HG02571 (cell line): ENCODE measurements around the gene ATOH1.

Experiments used
- ATAC-seq: cut with Tn5 transposase; IDR thresholded peaks from one replicate; pipeline ENCODE4 v1.9.1; 2021; ENCODE audit warnings: mild to moderate bottlenecking, moderate library complexity; ENCODE audit not compliant: unreplicated experiment

Gene ATOH1, protein sequence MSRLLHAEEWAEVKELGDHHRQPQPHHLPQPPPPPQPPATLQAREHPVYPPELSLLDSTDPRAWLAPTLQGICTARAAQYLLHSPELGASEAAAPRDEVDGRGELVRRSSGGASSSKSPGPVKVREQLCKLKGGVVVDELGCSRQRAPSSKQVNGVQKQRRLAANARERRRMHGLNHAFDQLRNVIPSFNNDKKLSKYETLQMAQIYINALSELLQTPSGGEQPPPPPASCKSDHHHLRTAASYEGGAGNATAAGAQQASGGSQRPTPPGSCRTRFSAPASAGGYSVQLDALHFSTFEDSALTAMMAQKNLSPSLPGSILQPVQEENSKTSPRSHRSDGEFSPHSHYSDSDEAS

DNA sequence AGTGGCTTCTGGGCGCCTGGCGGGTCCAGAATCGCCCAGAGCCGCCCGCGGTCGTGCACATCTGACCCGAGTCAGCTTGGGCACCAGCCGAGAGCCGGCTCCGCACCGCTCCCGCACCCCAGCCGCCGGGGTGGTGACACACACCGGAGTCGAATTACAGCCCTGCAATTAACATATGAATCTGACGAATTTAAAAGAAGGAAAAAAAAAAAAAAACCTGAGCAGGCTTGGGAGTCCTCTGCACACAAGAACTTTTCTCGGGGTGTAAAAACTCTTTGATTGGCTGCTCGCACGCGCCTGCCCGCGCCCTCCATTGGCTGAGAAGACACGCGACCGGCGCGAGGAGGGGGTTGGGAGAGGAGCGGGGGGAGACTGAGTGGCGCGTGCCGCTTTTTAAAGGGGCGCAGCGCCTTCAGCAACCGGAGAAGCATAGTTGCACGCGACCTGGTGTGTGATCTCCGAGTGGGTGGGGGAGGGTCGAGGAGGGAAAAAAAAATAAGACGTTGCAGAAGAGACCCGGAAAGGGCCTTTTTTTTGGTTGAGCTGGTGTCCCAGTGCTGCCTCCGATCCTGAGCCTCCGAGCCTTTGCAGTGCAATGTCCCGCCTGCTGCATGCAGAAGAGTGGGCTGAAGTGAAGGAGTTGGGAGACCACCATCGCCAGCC is at the start of gene ATOH1:
ATOH1 (plus strand) TSS at position 422 of the 663 bp plus-strand sequence; CDS start at position 596, 174 bp downstream.
- no peak for ATAC-seq

DNA sequence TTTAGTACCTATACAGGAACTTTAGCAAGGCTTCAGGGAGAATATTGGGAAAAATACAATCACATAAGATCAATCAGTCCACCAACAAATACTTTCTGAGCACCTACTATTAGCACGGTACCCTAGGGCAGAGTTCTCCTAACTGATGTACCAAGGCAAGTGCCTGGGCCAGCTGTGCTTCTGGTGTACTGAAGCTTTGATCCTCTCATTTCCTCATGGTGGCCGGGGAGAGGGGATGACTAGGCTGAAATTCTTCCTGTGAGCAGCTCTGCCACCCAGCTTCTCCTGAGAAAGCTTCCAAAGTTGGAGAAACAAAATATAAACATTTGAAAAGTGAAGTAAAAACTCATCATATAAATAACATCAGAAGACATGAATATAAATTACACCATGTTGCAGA is 49.3 kb upstream of the ATOH1 start:
- no peak for ATAC-seq

DNA sequence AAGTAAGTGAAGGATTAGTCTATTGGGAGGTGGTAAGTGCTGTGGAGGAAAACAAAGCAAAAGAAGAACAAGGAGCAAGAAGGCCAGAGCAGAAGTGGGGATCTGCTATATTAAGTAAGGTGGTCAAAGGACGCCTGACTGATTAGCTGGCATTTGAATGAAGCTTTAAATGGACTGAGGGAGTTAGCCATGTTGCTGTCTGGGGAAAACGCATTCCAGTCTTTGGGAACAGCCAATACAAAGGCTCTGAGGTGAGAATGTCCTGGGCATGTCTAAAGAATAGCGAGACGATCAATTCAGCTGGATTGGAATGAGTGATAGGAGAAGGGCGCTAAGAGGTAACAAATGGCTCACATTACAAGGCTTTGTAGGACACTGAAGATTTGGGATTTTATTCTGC is 48.5 kb upstream of the ATOH1 start:
- ATAC-seq = no peak

DNA sequence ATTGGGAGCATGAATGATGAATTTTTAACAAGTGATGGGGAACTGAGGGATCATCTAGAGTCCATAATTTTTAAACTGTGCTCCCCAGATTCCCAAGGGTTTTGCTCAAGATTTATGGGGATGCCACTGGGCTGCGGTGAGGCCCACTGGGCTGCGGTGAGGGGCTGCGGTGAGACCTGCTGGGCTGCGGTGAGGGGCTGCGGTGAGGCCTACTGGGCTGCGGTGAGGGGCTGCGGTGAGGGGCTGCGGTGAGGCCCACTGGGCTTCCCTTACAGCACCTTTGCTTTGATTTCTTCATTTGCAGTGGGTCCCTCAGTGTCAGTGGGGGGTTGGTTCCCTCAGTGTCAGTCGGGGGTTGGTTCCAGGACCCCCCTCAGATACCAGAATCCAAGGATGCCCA is 47.4 kb upstream of the ATOH1 start:
- no peak for ATAC-seq

DNA sequence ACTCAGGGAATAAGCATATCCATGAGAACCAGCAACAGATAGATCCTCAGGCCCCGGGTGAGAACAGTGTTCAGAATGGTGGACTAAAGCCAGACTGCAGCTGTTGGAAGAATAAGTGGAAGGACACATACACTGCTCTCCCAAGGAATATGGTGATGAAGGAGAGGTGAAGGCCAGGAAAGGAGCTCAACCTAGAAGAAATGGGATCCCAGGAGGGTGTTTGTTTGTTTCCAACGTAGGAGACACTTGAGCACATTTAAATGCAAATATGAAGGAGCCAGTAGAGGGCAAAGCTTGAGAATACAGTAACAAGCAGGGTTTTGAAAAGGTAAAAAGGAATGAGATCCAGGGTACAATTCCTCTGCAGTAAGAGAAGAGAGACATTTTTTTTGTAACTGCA is 42.4 kb upstream of the ATOH1 start:
- no peak for ATAC-seq

DNA sequence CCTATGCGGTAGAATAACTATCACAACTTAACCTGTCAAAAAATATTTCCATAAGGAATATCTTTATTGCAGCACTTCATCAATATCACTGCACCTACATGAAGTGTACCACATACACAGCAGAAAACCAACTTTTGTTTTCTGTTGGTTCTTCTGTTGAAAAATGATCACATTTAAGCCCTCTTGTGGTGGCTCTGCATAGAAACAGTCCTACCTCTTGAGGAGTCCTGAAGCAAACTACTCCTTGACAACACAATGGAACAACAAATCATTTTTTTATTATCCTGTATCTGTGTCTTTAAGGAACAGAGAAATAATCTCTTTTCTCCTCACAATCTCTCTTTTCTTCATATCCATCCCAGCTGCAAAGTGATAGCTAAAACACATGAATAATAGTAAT is 39.8 kb upstream of the ATOH1 start:
- ATAC-seq = no peak

DNA sequence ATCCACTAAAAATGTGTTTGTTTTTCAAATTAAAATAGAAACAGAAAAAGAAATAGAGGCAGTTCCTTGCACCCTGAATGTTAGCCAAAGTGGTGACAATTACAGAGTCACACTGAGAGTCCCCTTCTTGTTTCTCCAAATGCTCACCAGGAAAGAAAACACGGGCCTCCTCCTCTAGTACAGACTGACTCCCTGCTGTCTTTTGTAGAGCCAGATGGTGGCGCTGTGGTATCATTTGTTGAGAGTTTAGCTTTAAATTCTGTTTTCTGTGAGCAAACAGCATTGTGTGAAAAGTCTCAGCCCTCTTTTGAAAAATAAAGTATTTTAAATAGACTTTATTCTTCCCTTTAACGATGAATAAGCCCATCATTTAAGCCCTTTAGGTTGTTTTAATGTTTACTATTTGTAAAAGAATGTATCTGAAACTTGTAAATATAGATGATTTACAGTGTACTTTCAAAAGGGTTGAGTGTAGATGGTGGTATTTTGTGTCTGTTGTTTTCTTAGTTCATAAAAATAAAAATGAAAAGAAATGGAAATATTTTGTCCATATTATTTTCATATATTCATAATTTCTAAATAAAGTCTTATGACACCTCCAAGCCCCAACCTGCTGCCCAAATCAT is 36.9 kb upstream of the ATOH1 start:
- peak; percentile 67 for ATAC-seq

DNA sequence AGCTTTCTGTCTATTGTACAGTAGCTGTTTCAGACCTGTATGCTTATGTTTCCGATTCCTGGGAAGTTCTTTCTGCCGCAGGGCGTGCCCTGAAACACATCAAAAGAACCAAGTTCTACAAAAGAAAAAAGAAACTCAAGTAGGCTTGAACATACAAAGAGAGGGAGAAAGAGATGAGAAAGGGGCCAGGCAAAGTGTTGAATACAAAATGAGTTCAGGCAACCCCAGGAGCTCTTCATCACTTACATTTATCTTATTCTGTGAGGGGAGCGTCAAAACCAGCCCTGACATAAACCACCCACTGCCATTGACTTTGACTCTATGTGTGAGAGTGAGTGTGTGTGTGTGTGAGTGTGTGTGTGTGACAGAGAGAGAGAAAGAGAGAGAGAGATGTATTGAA is 26.5 kb upstream of the ATOH1 start:
- ATAC-seq = no peak

DNA sequence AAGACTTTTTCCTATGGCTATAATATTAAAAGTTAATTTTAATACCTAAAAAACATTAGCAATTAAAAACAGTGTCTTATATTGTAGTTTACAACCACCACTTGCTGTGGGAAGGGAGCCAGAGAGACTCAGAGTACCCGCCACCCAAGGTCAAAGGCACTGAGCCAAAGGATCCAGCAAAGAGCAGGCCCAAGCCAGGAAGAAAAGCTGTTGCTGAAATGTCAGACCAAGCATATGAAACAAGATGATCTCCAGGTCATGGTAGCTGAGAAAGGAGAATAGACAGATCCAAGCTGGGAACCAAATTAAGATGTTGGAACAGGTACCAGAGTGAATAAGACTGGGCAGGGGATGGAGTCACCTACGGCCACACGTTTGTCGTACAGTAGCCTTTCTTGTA is 18.8 kb upstream of the ATOH1 start:
- no peak for ATAC-seq

DNA sequence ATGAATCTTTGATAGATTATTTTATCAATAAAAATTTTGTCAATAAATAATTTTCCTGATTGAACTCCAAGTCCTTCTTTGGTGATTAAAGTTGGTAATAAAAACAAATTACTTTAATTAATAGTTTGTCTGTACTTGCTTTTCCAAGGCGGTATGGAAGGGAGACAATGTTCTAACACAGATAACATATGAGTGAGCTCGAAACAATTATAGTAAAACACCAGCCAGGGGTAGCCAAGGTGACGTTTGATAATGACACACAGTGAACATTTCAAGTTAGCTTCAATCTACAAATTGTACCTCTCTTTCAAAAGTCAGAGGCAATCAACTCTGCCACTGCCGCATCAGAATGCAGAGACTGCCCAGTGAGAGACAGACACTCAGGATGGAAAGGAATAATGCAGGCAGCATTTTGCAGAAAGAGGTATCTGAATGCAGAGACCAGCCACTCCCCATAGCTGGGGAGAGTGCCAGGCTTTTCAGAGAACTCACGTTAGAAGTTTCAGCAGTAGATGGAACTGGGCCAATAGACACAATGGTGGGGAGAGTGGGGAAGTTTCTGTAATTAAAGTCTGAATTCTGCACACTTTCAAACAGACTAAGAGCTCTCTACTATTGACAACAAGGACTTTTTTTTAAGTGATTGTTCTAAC is 18.1 kb upstream of the ATOH1 start:
- ATAC-seq = no peak

DNA sequence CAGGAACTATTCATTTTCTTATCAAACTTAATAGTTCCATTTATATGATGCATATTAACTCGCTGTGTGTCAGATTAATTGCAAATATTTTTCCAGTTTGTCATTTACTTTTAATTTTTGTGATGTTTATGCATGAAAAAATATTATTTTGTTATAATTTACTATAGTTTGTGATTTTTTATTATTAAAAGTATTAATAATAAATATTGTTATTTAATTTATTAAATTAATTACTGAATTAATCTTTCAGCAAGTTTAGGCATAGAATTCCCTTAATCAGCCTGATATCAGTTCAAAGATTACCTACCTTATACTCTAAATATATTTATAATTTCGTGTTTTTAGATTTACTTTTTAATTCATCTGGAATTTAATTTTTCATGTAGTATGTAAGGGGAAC is 15.5 kb upstream of the ATOH1 start:
- no peak for ATAC-seq

DNA sequence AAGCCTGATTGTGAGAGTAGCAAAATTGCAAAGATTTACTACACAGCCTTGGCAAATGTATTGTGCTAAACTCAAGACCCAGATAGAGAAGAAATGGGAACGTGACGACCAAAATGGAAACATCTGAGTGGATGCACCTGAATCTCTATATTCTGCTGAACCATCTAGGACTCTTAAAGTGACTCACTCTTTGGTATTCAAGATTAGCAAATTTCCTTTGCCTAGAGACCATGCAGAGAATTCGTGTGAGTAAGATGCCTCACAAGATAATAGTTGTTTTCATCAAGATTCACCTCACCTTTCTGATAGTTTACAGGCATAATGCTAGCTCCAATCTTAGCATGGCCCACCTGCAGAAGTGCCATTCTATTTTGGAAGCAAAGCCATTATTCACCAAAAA is 14.4 kb upstream of the ATOH1 start:
- no peak for ATAC-seq

DNA sequence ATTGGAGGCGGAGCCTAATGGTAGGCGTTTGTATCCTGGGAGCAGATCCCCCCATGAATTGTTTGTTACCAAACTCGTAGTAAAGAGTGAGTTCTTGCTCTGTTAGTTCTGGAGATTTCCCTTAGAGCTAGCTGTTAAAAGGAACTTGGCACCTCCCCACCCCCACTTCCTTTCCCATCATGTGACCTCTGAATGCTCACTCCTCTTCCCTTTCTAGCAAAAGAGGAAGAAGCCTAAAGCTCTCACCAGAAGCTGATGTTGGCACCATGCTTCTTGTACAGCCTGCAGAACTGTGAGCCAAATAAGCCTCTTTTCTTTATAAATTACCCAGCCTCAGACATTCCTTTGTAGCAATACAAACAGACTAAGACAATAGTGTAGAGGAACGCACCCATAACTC is 13.8 kb upstream of the ATOH1 start:
- ATAC-seq = no peak

DNA sequence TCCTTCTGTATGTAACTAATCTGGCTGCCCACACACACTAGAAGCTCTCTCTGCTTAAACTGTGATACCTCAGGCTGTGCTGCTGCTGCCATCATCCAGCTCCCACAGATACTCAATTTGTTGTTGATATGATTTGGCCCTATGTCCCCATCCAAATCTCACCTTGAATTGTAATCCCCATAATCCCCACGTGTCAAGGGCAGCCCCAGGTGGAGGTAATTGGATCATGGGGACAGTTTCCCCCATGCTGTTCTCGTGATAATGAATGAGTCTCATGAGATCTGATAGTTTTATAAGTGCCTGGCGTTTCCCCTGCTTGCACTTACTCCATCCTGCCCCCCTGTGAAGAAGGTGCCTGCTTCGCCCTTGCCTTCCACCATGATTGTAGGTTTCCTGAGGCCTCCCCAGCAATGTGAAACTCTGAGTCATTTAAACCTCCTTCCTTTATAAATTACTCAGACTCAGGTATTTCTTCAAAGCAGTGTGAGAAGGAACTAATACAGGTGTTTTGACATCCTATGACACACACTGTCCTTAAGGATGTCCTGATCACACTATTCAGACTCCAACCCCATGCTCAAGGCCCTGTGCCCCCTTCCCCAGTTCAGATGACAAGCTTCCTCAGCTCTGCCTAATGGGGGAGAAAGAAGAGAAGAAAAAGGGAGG is 2.9 kb upstream of the ATOH1 start:
- no peak for ATAC-seq

DNA sequence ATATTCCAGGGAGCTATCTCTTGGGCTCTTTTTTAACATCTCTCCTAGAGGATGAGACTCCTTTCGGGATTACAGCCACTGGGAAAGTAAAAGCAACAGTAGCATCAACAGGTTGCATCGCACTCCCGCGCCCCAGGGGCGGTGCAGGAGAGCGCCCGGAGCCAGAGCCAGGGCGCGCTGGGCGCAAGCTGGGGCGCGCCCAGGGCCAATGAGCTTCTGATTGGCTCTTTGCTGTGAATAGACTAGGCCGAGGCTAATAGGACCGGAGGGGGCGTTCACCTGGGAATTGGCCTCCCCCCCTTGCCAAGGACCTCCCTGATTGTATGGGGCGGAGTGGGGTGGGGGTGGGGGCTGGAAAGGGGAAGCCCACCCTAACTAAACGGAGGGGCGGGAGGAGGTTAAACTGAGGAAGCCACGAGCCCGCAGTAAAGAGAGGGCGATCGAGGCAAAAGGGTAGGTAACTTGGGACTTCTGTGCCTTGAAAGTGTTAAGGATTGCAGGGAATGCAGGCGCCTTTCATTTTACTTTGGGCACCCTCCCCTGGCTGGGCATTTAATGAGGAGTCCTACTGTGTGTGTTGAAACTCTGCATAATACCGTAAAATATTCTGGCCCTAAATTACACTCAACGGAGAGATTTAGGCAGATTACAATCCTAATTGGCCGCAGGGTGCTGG is 1.1 kb upstream of the ATOH1 start:
- ATAC-seq = no peak

DNA sequence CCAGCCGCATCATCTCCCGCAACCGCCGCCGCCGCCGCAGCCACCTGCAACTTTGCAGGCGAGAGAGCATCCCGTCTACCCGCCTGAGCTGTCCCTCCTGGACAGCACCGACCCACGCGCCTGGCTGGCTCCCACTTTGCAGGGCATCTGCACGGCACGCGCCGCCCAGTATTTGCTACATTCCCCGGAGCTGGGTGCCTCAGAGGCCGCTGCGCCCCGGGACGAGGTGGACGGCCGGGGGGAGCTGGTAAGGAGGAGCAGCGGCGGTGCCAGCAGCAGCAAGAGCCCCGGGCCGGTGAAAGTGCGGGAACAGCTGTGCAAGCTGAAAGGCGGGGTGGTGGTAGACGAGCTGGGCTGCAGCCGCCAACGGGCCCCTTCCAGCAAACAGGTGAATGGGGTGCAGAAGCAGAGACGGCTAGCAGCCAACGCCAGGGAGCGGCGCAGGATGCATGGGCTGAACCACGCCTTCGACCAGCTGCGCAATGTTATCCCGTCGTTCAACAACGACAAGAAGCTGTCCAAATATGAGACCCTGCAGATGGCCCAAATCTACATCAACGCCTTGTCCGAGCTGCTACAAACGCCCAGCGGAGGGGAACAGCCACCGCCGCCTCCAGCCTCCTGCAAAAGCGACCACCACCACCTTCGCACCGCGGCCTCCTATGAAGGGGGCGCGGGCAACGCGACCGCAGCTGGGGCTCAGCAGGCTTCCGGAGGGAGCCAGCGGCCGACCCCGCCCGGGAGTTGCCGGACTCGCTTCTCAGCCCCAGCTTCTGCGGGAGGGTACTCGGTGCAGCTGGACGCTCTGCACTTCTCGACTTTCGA is 654 bp downstream of the ATOH1 start:
- ATAC-seq = no peak

DNA sequence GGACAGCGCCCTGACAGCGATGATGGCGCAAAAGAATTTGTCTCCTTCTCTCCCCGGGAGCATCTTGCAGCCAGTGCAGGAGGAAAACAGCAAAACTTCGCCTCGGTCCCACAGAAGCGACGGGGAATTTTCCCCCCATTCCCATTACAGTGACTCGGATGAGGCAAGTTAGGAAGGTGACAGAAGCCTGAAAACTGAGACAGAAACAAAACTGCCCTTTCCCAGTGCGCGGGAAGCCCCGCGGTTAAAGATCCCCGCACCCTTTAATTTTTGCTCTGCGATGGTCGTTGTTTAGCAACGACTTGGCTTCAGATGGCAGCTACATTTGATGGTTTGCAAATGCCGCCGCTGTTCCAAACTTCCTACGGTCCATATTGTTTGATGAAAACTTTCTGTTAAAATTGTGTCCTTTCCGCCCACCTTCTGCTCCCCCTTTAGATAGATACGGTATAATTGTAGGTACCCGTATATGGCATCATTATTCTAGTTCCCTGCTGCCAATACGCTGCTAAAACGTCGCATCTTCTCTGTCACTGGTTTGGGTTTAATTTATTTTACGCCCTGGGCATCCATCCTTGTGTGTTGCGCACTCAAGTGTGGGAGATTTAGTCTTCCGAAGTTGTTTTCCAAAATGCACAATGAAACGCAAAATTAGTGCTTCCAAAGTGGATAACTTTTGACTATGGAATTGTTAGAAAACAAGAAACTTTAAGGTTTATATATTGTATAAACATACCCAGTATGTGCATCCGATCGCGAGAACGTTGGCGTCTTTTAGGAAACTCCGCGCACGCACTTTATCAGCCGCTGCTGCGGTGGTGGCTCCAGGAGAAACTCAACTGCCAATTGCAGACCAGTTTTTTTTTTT is 1.5 kb downstream of the ATOH1 start:
- no peak for ATAC-seq

DNA sequence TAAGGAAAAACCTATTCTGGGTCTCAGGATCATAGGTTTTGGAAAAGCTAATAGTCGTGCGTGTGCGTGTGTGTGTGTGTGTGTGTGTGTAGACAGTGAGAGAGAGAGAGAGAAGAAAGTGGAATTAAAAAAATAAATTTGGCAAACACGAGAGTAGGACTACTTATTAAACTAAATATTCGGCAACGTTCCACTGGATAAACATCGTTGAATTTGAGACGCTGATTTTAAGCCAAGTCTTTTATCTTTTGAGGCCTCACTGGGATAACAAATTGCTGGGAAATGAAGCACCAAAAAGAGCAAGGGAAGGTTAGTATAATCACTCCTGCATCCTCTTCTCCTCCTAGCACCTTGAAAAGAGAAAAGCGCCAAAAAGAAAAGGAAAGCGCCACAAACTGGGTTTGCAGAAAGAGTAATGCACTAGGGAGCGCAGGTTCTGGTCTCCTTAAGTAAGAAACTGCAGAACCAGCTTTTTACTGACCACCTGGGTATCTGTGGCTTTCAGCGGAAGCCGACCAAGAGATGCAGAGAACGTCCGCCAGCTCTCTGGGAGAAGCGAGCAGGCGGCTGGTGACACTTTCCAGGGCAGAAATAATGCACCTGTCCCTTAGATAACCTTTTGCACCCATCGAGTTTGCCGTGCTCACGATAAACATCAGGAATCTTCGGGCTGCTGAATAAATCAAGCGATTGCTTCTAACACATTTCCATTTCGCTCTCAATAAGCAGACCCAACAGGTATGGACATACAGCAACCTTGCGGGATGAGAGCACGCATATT is 3.4 kb downstream of the ATOH1 start:
- no peak for ATAC-seq
